Thoracic aorta (tissue), 2 donors: Measurements from ENCODE around the gene SERTM1. TPM values are rescaled to one million over a fixed set of nuclear protein-coding genes. Genes with fewer than 3 reads are reported as not detected.

Experiments used
- ATAC-seq: fragments of 150-250 bp; one replicate; pipeline ENCODE4 v1.8.0; 2017; ENCODE audit warnings: low read depth; ENCODE audit not compliant: insufficient number of reproducible peaks, low FRiP score
- DNase-seq: peaks from one replicate; pipeline ENCODE4 v3.0.0-alpha.2; 2020; ENCODE audit warnings: low spot score
- H3K27ac ChIP-seq, 2 donors: fragments of 200-600 bp; sonication (generic); 1 replicate in 1 of 2; 2 replicates in 1 of 2; pipeline ENCODE4 v1.5.1; 2016; ENCODE audit warnings: mild to moderate bottlenecking in 2 of 2, moderate library complexity in 2 of 2
- H3K27me3 ChIP-seq: fragments of 200-600 bp; sonication (generic); replicated peaks from 2 replicates; pipeline ENCODE4 v1.6.0; 2016; ENCODE audit warnings: mild to moderate bottlenecking; ENCODE audit not compliant: insufficient read depth
- H3K36me3 ChIP-seq: fragments of 200-600 bp; sonication (generic); one replicate; pipeline ENCODE4 v1.5.1; 2016
- H3K4me1 ChIP-seq, 2 donors: fragments of 200-600 bp; sonication (generic); 1 replicate in 1 of 2; 2 replicates in 1 of 2; pipeline versions ENCODE4 v1.5.1 to v1.6.0; 2016; ENCODE audit warnings: low read depth in 2 of 2, mild to moderate bottlenecking in 1 of 2; ENCODE audit not compliant: control insufficient read depth in 1 of 2
- H3K4me3 ChIP-seq: fragments of 200-600 bp; sonication (generic); 2 replicates; pipeline ENCODE4 v1.5.1; 2016; ENCODE audit warnings: mild to moderate bottlenecking
- H3K9me3 ChIP-seq: fragments of 200-600 bp; sonication (generic); 2 replicates; pipeline ENCODE4 v1.5.1; 2016
- total RNA-seq, 2 donors: library from RNA; depleted of rRNA; stranded (reverse); fragments of >200 nt; gene quantifications; one replicate each; pipeline versions ENCODE4 v1.1.0 to v1.2.3, GENCODE V29; 2016
- TF ChIP-seq, protein P1 (sequence below): fragments of 200-600 bp; sonication (generic); IDR thresholded peaks from one replicate; pipeline ENCODE4 v1.5.1; 2019; ENCODE audit warnings: antibody characterized with exemption

The SERTM1 gene
- total RNA-seq, 2 donors from 2014 or later: not detected

DNA sequence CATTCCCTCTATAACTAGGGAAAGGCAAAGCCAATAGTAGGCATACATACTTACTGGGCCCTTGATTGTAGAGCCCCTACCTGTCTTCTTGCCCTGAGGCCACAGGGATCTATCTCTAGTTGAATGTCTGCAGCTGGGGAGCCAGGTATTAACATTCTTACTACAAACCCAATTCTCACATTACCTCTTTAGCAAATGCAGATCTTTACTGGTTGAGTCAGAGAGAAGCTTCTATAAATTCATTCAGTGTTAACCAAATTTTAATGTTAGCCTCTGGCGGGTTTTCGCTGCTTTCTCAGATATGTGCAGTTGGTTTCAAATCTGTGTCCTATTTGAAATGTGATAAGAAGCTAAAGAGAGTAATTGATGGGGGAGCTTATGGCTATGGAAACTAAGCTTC, 43.2 kb downstream of the SERTM1 start:
- DNase-seq (no peak), ATAC-seq (no peak)
- no peaks in the 10 kb centered on the region for H3K27me3 ChIP-seq
- no peaks in the 10 kb centered on the region for H3K4me1 ChIP-seq
- H3K27ac ChIP-seq: no peak overlapping the region
- no peaks in the 10 kb centered on the region for H3K36me3 ChIP-seq
- no peak overlapping the region for H3K4me3 ChIP-seq
- TF ChIP-seq, protein P1, sequence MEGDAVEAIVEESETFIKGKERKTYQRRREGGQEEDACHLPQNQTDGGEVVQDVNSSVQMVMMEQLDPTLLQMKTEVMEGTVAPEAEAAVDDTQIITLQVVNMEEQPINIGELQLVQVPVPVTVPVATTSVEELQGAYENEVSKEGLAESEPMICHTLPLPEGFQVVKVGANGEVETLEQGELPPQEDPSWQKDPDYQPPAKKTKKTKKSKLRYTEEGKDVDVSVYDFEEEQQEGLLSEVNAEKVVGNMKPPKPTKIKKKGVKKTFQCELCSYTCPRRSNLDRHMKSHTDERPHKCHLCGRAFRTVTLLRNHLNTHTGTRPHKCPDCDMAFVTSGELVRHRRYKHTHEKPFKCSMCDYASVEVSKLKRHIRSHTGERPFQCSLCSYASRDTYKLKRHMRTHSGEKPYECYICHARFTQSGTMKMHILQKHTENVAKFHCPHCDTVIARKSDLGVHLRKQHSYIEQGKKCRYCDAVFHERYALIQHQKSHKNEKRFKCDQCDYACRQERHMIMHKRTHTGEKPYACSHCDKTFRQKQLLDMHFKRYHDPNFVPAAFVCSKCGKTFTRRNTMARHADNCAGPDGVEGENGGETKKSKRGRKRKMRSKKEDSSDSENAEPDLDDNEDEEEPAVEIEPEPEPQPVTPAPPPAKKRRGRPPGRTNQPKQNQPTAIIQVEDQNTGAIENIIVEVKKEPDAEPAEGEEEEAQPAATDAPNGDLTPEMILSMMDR: no peak
- no peaks in the 10 kb centered on the region for H3K9me3 ChIP-seq

DNA sequence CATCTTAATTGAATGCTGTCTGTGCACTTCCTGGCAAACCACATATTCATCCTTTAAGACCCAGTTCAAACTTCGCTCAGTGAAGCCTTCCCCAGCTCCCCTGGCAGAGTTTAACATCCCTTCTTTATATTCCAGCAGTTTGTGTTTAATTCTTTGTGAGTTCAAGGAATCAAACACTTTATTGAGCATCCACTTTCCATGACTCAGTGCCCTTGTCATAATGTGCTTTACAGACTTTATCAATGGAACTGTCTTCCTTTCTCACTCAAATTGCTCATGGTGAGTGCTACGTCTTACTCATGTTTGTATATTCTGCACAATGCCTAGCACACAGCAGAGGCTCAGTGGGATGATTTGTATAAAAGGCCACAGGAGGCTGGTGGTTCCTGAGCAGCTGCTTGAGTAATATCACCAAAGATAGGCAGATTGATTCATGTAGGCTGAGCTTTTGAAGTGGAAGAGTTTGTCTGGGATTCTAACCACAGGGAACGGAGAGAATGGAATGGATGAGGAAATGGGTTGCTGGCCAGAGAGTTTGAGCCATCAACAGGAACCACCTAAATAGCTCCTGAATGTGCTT, 44.2 kb downstream of the SERTM1 start:
- H3K27me3 ChIP-seq: no peaks in the 10 kb centered on the region
- H3K4me3 ChIP-seq: no peak overlapping the region
- TF ChIP-seq, protein P1: no peak
- no peak for ATAC-seq
- H3K27ac ChIP-seq: no peak overlapping the region
- no peaks in the 10 kb centered on the region for H3K36me3 ChIP-seq
- no peaks in the 10 kb centered on the region for H3K9me3 ChIP-seq
- DNase-seq: no peak
- H3K4me1 ChIP-seq: no peaks in the 10 kb centered on the region

DNA sequence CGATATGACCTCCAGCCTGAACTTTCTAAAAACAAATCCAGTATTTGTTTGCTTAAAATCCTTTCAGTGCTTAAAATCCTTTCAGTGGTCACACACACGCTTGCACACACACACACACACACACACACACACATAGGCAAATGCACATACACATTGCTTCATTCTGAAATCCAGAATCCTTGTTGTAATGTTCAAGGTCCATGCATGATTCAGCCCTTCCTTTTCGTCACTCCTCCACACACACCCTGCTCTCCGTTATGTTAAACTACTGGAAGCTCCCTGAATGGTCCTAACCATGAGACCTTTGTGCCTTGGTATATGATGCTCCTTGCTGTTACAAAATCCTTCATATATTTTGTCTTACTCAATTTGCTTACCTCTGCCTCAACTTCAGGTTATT, 44.9 kb downstream of the SERTM1 start:
- Histone ChIP-seq H3K27me3 (no peaks in the 10 kb centered on the region), H3K9me3 (no peaks in the 10 kb centered on the region), H3K27ac (no peak overlapping the region), H3K4me1 (no peaks in the 10 kb centered on the region), H3K36me3 (no peaks in the 10 kb centered on the region), H3K4me3 (no peak overlapping the region)
- TF ChIP-seq, protein P1: no peak
- ATAC-seq: no peak
- DNase-seq: no peak

DNA sequence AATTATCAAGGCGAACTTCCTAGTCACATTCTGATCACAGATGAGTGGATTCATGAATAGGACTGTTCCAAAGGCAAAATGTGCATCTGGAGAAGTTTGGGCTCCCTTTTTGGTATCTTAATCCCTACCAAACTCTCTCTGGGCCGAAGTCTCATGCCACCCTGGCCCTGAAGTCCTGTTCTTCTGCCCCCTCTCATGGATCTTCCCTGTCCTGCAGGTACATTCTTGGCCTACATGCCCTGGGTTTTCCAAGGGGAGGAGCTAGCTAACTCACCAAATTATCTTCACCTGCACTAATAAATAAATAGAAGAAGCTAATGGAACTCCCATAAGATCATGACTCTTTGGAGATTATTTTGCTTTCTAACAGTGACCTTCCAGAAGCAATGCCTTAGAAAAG, 50.3 kb downstream of the SERTM1 start:
- H3K27ac ChIP-seq: no peak overlapping the region
- TF ChIP-seq, protein P1: no peak
- H3K4me1 ChIP-seq: no peaks in the 10 kb centered on the region
- H3K4me3 ChIP-seq: no peak overlapping the region
- ATAC-seq (no peak), DNase-seq (no peak)
- no peaks in the 10 kb centered on the region for H3K36me3 ChIP-seq
- no peaks in the 10 kb centered on the region for H3K9me3 ChIP-seq
- H3K27me3 ChIP-seq: no peaks in the 10 kb centered on the region

DNA sequence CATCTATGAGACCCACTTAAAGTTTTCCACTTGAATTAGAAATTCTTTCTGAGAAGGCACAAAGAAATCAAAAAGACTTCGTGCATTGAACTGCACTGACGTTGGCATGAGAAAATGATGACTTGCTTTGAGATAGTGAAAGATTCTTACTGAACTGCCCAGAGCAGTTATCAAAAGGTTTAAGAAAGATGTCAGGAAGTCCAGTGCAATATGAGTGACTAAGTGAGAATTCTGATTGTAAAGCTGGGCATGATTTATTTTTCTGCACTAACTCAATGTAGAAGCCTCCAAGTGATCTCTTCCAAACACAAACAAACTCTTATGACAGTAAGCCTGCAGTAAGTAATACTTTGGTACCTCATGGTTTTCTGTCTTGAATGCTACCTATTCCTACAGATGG, 52.1 kb downstream of the SERTM1 start:
- TF ChIP-seq, protein P1: no peak
- no peak for DNase-seq
- no peaks in the 10 kb centered on the region for H3K36me3 ChIP-seq
- no peak overlapping the region for H3K27ac ChIP-seq
- H3K27me3 ChIP-seq: no peaks in the 10 kb centered on the region
- no peak overlapping the region for H3K4me3 ChIP-seq
- H3K9me3 ChIP-seq: no peaks in the 10 kb centered on the region
- H3K4me1 ChIP-seq: no peaks in the 10 kb centered on the region
- no peak for ATAC-seq
